Fibroblast of skin of left quadriceps (primary cell): ENCODE results near the gene LCN6.

ENCODE experiments used
- DNase-seq, 2 experiments: peaks; one replicate each; pipeline ENCODE4 v3.0.0-alpha.2; 2013; ENCODE audit warnings: low read depth in 2 of 2

LCN6 gene

GRCh38 chr9:136744773-136745172 lies 3.6 kb downstream of the LCN6 start:
- no peak for DNase-seq

GRCh38 chr9:136743639-136744211 lies 4.6 kb downstream of the LCN6 start:
- DNase-seq: no peak

GRCh38 chr9:136742591-136743391 lies 5.5 kb downstream of the LCN6 start, which contains the start of gene LCN10:
Gene LCN10, minus strand, starts transcription at chr9:136742940. Its CDS starts 37 bp downstream, at chr9:136742903.
- no peak for DNase-seq

- no peak for DNase-seq
These were observed 6.3 kb downstream of the LCN6 start for GRCh38 chr9:136741883-136742571.

GRCh38 chr9:136740971-136741882 lies 7.1 kb downstream of the LCN6 start:
- no peak for DNase-seq

GRCh38 chr9:136740491-136740890 lies 7.8 kb downstream of the LCN6 start:
- DNase-seq: no peak

GRCh38 chr9:136740069-136740468 lies 8.3 kb downstream of the LCN6 start:
- no peak for DNase-seq

GRCh38 chr9:136739509-136739908 lies 8.8 kb downstream of the LCN6 start:
- no peak for DNase-seq

- DNase-seq: no peak
These were observed 9.4 kb downstream of the LCN6 start for GRCh38 chr9:136738960-136739359.

GRCh38 chr9:136735812-136736480 lies 12.4 kb downstream of the LCN6 start:
- DNase-seq: no peak

- no peak for DNase-seq
These were observed 13.4 kb downstream of the LCN6 start for GRCh38 chr9:136734837-136735496.

- no peak for DNase-seq
These were observed 14.7 kb downstream of the LCN6 start for GRCh38 chr9:136733611-136734010.

- DNase-seq: no peak
These were observed 15.7 kb downstream of the LCN6 start for GRCh38 chr9:136732444-136733178.

GRCh38 chr9:136729926-136730325 lies 18.4 kb downstream of the LCN6 start:
- no peak for DNase-seq

- DNase-seq: no peak
These were observed 19.2 kb downstream of the LCN6 start for GRCh38 chr9:136729144-136729543.

- no peak for DNase-seq
These were observed 19.7 kb downstream of the LCN6 start for GRCh38 chr9:136728548-136729123.

- DNase-seq: peak; percentile 74
These were observed 20.2 kb downstream of the LCN6 start for GRCh38 chr9:136728080-136728547.

GRCh38 chr9:136726631-136727191 lies 21.6 kb downstream of the LCN6 start:
- no peak for DNase-seq

GRCh38 chr9:136726118-136726517 lies 22.2 kb downstream of the LCN6 start:
- no peak for DNase-seq
